K562 (cell line): Measurements from ENCODE around the gene GALNT18. TPM values are rescaled to one million over a fixed set of nuclear protein-coding genes. Genes with fewer than 3 reads are reported as not detected.

Experiments
- ESRRB ChIP-seq: fragments of 250-450 bp; sonication (Bioruptor Pico); IDR thresholded peaks from 2 replicates; pipeline ENCODE4 v1.5.0; 2020; ENCODE audit warnings: mild to moderate bottlenecking, moderate library complexity, borderline replicate concordance
- HOXB6 ChIP-seq: fragments of 250-450 bp; sonication (Bioruptor Pico); IDR thresholded peaks from 2 replicates; pipeline ENCODE4 v1.5.1; 2022; ENCODE audit warnings: mild to moderate bottlenecking, borderline replicate concordance
- ILK ChIP-seq: fragments of 450-650 bp; IDR thresholded peaks from 2 replicates; pipeline ENCODE4 v1.6.1; 2016; ENCODE audit warnings: missing genetic modification characterization, low read depth, mild to moderate bottlenecking, missing compliant biosample characterization, moderate library complexity, borderline replicate concordance
- KDM5B ChIP-seq: fragments of 200-600 bp; sonication (generic); IDR thresholded peaks from 2 replicates; pipeline ENCODE4 v1.6.1; 2012; ENCODE audit warnings: low read depth, mild to moderate bottlenecking, moderate library complexity, low read length, control low read depth, inconsistent platforms; ENCODE audit not compliant: insufficient replicate concordance
- ZMIZ1 ChIP-seq, 2 experiments: fragments of 150-350 bp in 1 of 2; IDR thresholded peaks; 2 replicates each; pipeline ENCODE4 v1.6.1; 2012 to 2016; ENCODE audit warnings: low read depth in 2 of 2, low read length in 2 of 2, mild to moderate bottlenecking in 1 of 2, moderate library complexity in 1 of 2
- polyA plus RNA-seq, 8 experiments: library from polyadenylated mRNA; depleted of rRNA in 4 of 8; stranded (reverse) in 5 of 8; unstranded in 3 of 8; fragments of >200 nt; fragmentation: Nextera tagmentation in 2 of 8; fragmentation: Illumina TruSeq in 1 of 8; extraction: Ambion mirVana in 2 of 8; extraction: Trizol in 1 of 8; gene quantifications; 2 replicates each; pipeline versions ENCODE4 v1.2.1 to v1.2.3, GENCODE V29; 2011 to 2014; ENCODE audit warnings: inconsistent platforms in 1 of 8, missing spikeins in 1 of 8
- total RNA-seq, 7 experiments: library from RNA; depleted of rRNA in 6 of 7; stranded (reverse); fragments of >200 nt in 6 of 7; fragmentation: Illumina TruSeq in 2 of 7; extraction: Trizol in 2 of 7; gene quantifications; 2 replicates each; pipeline versions ENCODE4 v1.2.1 to v1.2.3, GENCODE V29; 2011 to 2021; ENCODE audit warnings: low replicate concordance in 1 of 7
- TF ChIP-seq, protein P1 (sequence below), 2 experiments: fragments of 450-650 bp in 1 of 2; IDR thresholded peaks; 2 replicates each; pipeline ENCODE4 v1.6.1; 2011 to 2017; ENCODE audit warnings: low read depth in 2 of 2, antibody characterized with exemption in 1 of 2, borderline replicate concordance in 1 of 2, low read length in 1 of 2, mild to moderate bottlenecking in 1 of 2, mixed read lengths in 1 of 2; ENCODE audit not compliant: control insufficient read depth in 1 of 2

Gene GALNT18
- total and polyA plus RNA-seq, 9 of the 15 experiments (the other 6 are each of a cell fraction or from before 2014, with no cell fraction given), result not detected

DNA sequence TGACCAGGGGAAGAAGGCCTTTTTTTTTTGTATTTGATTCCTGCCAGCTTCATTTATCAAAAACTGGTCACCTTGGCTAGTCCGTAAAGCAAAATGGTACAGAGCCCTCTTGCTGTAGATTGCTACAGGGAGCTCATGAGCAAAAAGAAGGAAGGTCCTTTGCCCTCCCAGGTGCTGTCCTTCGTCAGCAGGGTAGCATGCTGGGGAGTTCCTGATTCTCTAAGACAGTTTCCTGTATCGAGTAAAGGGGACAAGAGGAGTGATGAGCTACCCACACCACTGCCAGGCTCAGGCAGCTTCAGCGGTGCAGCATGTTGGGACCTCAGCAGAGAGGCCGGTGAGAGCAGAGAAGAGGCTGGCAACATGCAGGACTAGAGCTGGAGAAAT, 200.9 kb downstream of the GALNT18 start (continued):
- TF ChIP-seq ZMIZ1 (IDR thresholded peaks at IDR 0.05; ENCODE audit: low read depth in 2 of 2, low read length in 2 of 2) (no peak), ESRRB (no peak), HOXB6 (CRISPR knock-in tag) (no peak), KDM5B (no peak), ILK (tag) (no peak)
- TF ChIP-seq, protein P1, sequence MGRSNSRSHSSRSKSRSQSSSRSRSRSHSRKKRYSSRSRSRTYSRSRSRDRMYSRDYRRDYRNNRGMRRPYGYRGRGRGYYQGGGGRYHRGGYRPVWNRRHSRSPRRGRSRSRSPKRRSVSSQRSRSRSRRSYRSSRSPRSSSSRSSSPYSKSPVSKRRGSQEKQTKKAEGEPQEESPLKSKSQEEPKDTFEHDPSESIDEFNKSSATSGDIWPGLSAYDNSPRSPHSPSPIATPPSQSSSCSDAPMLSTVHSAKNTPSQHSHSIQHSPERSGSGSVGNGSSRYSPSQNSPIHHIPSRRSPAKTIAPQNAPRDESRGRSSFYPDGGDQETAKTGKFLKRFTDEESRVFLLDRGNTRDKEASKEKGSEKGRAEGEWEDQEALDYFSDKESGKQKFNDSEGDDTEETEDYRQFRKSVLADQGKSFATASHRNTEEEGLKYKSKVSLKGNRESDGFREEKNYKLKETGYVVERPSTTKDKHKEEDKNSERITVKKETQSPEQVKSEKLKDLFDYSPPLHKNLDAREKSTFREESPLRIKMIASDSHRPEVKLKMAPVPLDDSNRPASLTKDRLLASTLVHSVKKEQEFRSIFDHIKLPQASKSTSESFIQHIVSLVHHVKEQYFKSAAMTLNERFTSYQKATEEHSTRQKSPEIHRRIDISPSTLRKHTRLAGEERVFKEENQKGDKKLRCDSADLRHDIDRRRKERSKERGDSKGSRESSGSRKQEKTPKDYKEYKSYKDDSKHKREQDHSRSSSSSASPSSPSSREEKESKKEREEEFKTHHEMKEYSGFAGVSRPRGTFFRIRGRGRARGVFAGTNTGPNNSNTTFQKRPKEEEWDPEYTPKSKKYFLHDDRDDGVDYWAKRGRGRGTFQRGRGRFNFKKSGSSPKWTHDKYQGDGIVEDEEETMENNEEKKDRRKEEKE (IDR thresholded peaks at IDR 0.05; ENCODE audit: borderline replicate concordance in 1 of 2, control insufficient read depth in 1 of 2, low read depth in 2 of 2, low read length in 1 of 2), result no peak
- TF ChIP-seq, all 486 proteins: peak for 0
